Psoas muscle (tissue), 8 donors: ENCODE results near the gene TENM3. TPM values are rescaled to one million over a fixed set of nuclear protein-coding genes. Genes with fewer than 3 reads are reported as not detected.

Experiments
- ATAC-seq, 4 donors: fragments of 200-7000 bp; cut with Tn5 transposase; one replicate each; pipeline ENCODE4 v1.9.1; 2020; ENCODE audit warnings: moderate library complexity in 3 of 4, mild to moderate bottlenecking in 2 of 4
- DNase-seq, 2 donors: peaks; one replicate each; pipeline ENCODE4 v3.0.0-alpha.2; 2020
- H3K27ac ChIP-seq: fragments of 200-600 bp; one replicate; pipeline ENCODE4 v1.8.0; 2022
- H3K27me3 ChIP-seq, 3 donors: fragments of 200-600 bp in 1 of 3; one replicate each; pipeline versions ENCODE4 v1.6.1 to v1.8.0; 2013 to 2022; ENCODE audit warnings: low read length in 2 of 3, mild to moderate bottlenecking in 2 of 3, moderate library complexity in 1 of 3; ENCODE audit not compliant: insufficient read depth in 3 of 3
- H3K36me3 ChIP-seq, 2 donors: fragments of 200-600 bp in 1 of 2; one replicate each; pipeline versions ENCODE4 v1.6.1 to v1.8.0; 2013 to 2022; ENCODE audit warnings: low read depth in 1 of 2, mild to moderate bottlenecking in 1 of 2, moderate library complexity in 1 of 2; ENCODE audit not compliant: insufficient read depth in 1 of 2
- H3K4me1 ChIP-seq: fragments of 200-600 bp; one replicate; pipeline ENCODE4 v1.8.0; 2022
- H3K4me3 ChIP-seq: fragments of 200-600 bp; one replicate; pipeline ENCODE4 v1.8.0; 2022; ENCODE audit warnings: mild to moderate bottlenecking
- H3K9me3 ChIP-seq: fragments of 200-600 bp; one replicate; pipeline ENCODE4 v1.8.0; 2022
- CTCF ChIP-seq: fragments of 200-600 bp; IDR thresholded peaks from one replicate; pipeline ENCODE4 v1.8.0; 2022; ENCODE audit warnings: antibody characterized with exemption
- WGBS, 3 donors: extraction: QIAGEN DNeasy Blood & Tissue Kit; methylation state at CpG; one replicate each; pipeline versions ENCODE4 v1.1.6 to v1.1.7; 2013; 5-methylcytosine and 5-hydroxymethylcytosine counted together
- intact Hi-C, 2 donors: fragments of 100-400 bp; cut with DNase I; formaldehyde crosslinking; loops; one replicate each; pipeline versions ENCODE4 v1.11.0 to v1.14.2; 2022
- polyA plus RNA-seq, 3 donors: library from polyadenylated mRNA; stranded (reverse); fragments of 200-250 nt; gene quantifications; one replicate each; pipeline ENCODE4 v1.2.3, GENCODE V29; 2013
- total RNA-seq, 4 donors: library from RNA; stranded (reverse); fragmentation: NEBNext Ultra II Directional in 2 of 4; extraction: Animal tissue kit (Norgen Biotek cat#: 25700) in 2 of 4; gene quantifications; one replicate each; pipeline versions ENCODE4 v1.2.1 to v1.2.4, GENCODE V29; 2021 to 2023
- donor health status: healthy with polysubstance abuse.
- donor health status: DM: no; HTN: no; CAD: no; lungs with moderate emphysema.
- donor health status: Bipolar disorder and iron deficiency.
- donor health status: healthy.
- donor health status: DM: yes; HTN: yes; CAD: no.
- donor health status: DM: no; HTN: no; CAD: no.
- donor health status: DM: no; HTN: no; CAD: no.
- donor health status: DM: yes; HTN: yes; CAD: no.

Gene TENM3
- total and polyA plus RNA-seq, 7 donors: 0.48 to 11.6 (median 5.3) TPM

DNA sequence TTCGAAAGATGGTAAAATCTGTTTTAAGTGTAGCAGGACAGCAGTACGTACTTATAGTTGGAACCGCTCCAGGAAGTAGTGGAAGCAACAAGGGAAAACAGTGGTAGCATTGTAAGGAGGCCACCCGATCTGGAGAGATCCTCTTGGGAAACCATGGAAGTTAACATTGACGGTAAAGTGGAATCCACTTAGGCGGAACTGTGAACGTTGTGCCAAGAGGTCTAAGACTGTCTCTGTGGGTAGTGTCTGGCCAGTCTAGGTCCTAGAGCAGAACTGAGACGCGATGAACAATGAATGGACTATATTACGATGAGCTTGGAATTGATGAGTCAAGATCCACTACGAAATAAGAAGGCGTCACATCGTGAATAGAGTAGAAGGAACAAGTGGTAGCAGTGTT, 124.0 kb downstream of the TENM3 start:
- DNase-seq (no peak), ATAC-seq (no peak)
- H3K27me3 ChIP-seq: no peaks in the 10 kb centered on the region
- TF ChIP-seq CTCF: no peak
- 51 to 64% (median 53%) methylated on average over 13 of the region's 13 CpGs for WGBS, 3 donors
- intact Hi-C loops: no loop called here
- H3K9me3 ChIP-seq: no peaks in the 10 kb centered on the region
- no peaks in the 10 kb centered on the region for H3K4me1 ChIP-seq
- no peaks in the 10 kb centered on the region for H3K36me3 ChIP-seq
- H3K27ac ChIP-seq: no peak overlapping the region
- no peak overlapping the region for H3K4me3 ChIP-seq

DNA sequence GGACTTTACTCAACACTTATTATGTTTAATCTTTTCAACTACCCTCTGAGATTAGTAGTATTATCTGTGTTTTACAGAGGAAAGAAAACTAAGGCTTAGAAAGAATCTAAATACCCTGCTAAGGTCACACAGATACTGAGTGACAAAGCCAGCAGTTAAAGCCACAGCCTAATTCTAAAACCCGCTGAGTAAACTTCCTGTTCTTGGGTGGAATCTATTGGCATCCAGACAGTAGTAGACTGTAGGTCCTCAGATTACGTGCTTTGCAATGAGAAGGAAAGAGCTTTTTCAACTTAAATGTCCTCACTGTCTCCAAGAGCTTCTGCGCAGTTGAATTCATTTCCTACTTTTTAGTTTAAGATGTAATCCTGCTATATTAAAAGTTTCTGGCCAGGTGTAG, 126.0 kb downstream of the TENM3 start:
- ATAC-seq (no peak), DNase-seq (no peak)
- Histone ChIP-seq H3K9me3 (no peaks in the 10 kb centered on the region), H3K4me1 (no peaks in the 10 kb centered on the region), H3K27me3 (no peaks in the 10 kb centered on the region), H3K36me3 (no peaks in the 10 kb centered on the region), H3K4me3 (no peak overlapping the region), H3K27ac (no peak overlapping the region)
- intact Hi-C loops: no loop called here
- TF ChIP-seq CTCF: no peak
- 42 to 56% (median 47%) methylated on average over 3 of the region's 3 CpGs for WGBS, 3 donors

GRCh38 chr4:182370491-182370890, 127.3 kb downstream of the TENM3 start:
- no peak for DNase-seq
- WGBS, 3 donors: 75 to 89% (median 77%) methylated on average over 4 of the region's 4 CpGs
- ATAC-seq: no peak
- no peak for TF ChIP-seq CTCF
- H3K36me3 ChIP-seq: no peaks in the 10 kb centered on the region
- no peak overlapping the region for H3K27ac ChIP-seq
- intact Hi-C loops: no loop called here
- H3K9me3 ChIP-seq: no peaks in the 10 kb centered on the region
- no peaks in the 10 kb centered on the region for H3K4me1 ChIP-seq
- no peaks in the 10 kb centered on the region for H3K27me3 ChIP-seq
- H3K4me3 ChIP-seq: no peak overlapping the region

GRCh38 chr4:182380771-182381181, 137.6 kb downstream of the TENM3 start:
- no peaks in the 10 kb centered on the region for H3K9me3 ChIP-seq
- intact Hi-C loops: no loop called here
- DNase-seq (no peak), ATAC-seq (no peak)
- no peaks in the 10 kb centered on the region for H3K27me3 ChIP-seq
- no peaks in the 10 kb centered on the region for H3K36me3 ChIP-seq
- no peaks in the 10 kb centered on the region for H3K4me1 ChIP-seq
- whole genome bisulfite sequencing, 3 donors: 38 to 54% (median 40%) methylated on average over 8 of the region's 8 CpGs
- H3K27ac ChIP-seq: no peak overlapping the region
- TF ChIP-seq CTCF: no peak
- H3K4me3 ChIP-seq: no peak overlapping the region

GRCh38 chr4:182382941-182383340, 139.7 kb downstream of the TENM3 start:
- ATAC-seq: no peak
- intact Hi-C loops: no loop called here
- H3K4me1 ChIP-seq: no peaks in the 10 kb centered on the region
- no peak for TF ChIP-seq CTCF
- no peaks in the 10 kb centered on the region for H3K9me3 ChIP-seq
- 62 to 65% (median 63%) methylated on average over 6 of the region's 6 CpGs for WGBS, 3 donors
- no peaks in the 10 kb centered on the region for H3K27me3 ChIP-seq
- H3K36me3 ChIP-seq: no peaks in the 10 kb centered on the region
- no peak overlapping the region for H3K27ac ChIP-seq
- H3K4me3 ChIP-seq: no peak overlapping the region
- DNase-seq: no peak
